B cell (primary cell): ENCODE measurements around the gene MEIS3. TPM values are rescaled to one million over a fixed set of nuclear protein-coding genes. Genes with fewer than 3 reads are reported as not detected.

ENCODE experiments used
- ATAC-seq: fragments of 200-7000 bp; cut with Tn5 transposase; one replicate; pipeline ENCODE4 v1.10.0; 2021; ENCODE audit warnings: low read depth, mild to moderate bottlenecking, moderate number of reproducible peaks, moderate library complexity
- CTCF ChIA-PET: fragments of 350-600 bp; sonication (Branson Sonifier 250); formaldehyde crosslinking; loops from one replicate; lab custom pipeline; 2021; ENCODE audit warnings: antibody characterized with exemption, inconsistent platforms; lab: Charles Lee
- POLR2A ChIA-PET: fragments of 350-600 bp; sonication (Branson Sonifier 250); formaldehyde crosslinking; loops from one replicate; lab custom pipeline; 2021; ENCODE audit warnings: antibody characterized with exemption; lab: Charles Lee
- DNase-seq: peaks from one replicate; pipeline ENCODE4 v3.0.0; 2013
- H2AFZ ChIP-seq: 2 replicates; pipeline ENCODE4 v1.6.1; 2012; ENCODE audit warnings: mild to moderate bottlenecking, low read depth, low read length; ENCODE audit not compliant: insufficient read depth, poor library complexity, severe bottlenecking
- H3K27ac ChIP-seq, 2 donors: 1 replicate in 1 of 2; 2 replicates in 1 of 2; pipeline ENCODE4 v1.5.1; 2012 to 2013; ENCODE audit warnings: low read length in 2 of 2, mild to moderate bottlenecking in 2 of 2, moderate library complexity in 1 of 2
- H3K27me3 ChIP-seq, 4 experiments: fragments of 200-600 bp in 1 of 4; sonication (generic) in 1 of 4; replicated peaks in 1 of 4; 1 replicate in 2 of 4; 2 replicates in 2 of 4; pipeline versions ENCODE4 v1.6.1 to v1.7.0; 2013 to 2016; ENCODE audit warnings: low read length in 3 of 4, mild to moderate bottlenecking in 2 of 4, mixed read lengths in 1 of 4, moderate library complexity in 1 of 4; ENCODE audit not compliant: insufficient read depth in 4 of 4, control insufficient read depth in 3 of 4; ENCODE audit errors: control extremely low read depth in 1 of 4
- H3K36me3 ChIP-seq, 2 experiments: replicated peaks in 1 of 2; 1 replicate in 1 of 2; 2 replicates in 1 of 2; pipeline versions ENCODE4 v1.6.1 to v1.7.1; 2013; ENCODE audit warnings: low read length in 1 of 2; ENCODE audit not compliant: insufficient read depth in 2 of 2, control insufficient read depth in 1 of 2; ENCODE audit errors: control extremely low read depth in 1 of 2, extremely low read depth in 1 of 2
- H3K4me1 ChIP-seq, 2 donors: fragments of 200-600 bp in 1 of 2; sonication (generic) in 1 of 2; 1 replicate in 1 of 2; 2 replicates in 1 of 2; pipeline versions ENCODE4 v1.5.1 to v1.6.1; 2013 to 2017; ENCODE audit warnings: low read length in 2 of 2; ENCODE audit not compliant: control insufficient read depth in 2 of 2, insufficient read depth in 2 of 2
- H3K4me2 ChIP-seq: replicated peaks from 2 replicates; pipeline ENCODE3; 2012; ENCODE audit warnings: mild to moderate bottlenecking, low read depth, low read length; ENCODE audit not compliant: poor library complexity, severe bottlenecking
- H3K4me3 ChIP-seq, 5 experiments: fragments of 200-600 bp in 1 of 5; sonication (generic) in 1 of 5; 1 replicate in 3 of 5; 2 replicates in 2 of 5; pipeline versions ENCODE4 v1.5.1 to v1.7.0; 2011 to 2016; ENCODE audit warnings: low read length in 4 of 5, mild to moderate bottlenecking in 4 of 5, low read depth in 2 of 5, control low read depth in 1 of 5, moderate library complexity in 1 of 5; ENCODE audit not compliant: insufficient read depth in 1 of 5; ENCODE audit errors: control extremely low read depth in 1 of 5, extremely low read depth in 1 of 5
- H3K79me2 ChIP-seq: fragments of 200-600 bp; sonication (generic); one replicate; pipeline ENCODE4 v1.6.0; 2016; ENCODE audit warnings: low read length; ENCODE audit not compliant: control insufficient read depth, insufficient read depth
- H3K9ac ChIP-seq: fragments of 200-600 bp; sonication (generic); 2 replicates; pipeline ENCODE4 v1.6.1; 2017; ENCODE audit warnings: mild to moderate bottlenecking, low read length, moderate library complexity
- H3K9me3 ChIP-seq, 3 donors: one replicate each; pipeline versions ENCODE4 v1.6.1 to v1.7.1; 2013; ENCODE audit warnings: low read length in 2 of 3; ENCODE audit not compliant: control insufficient read depth in 2 of 3, insufficient read depth in 1 of 3; ENCODE audit errors: control extremely low read depth in 1 of 3
- H4K20me1 ChIP-seq: 2 replicates; pipeline ENCODE4 v1.6.0; 2012; ENCODE audit warnings: mild to moderate bottlenecking, low read length; ENCODE audit not compliant: insufficient read depth, control insufficient read depth, poor library complexity, severe bottlenecking
- H3K27ac Mint-ChIP-seq: one replicate; pipeline ENCODE4 v1.8.0; 2021; ENCODE audit warnings: mixed read lengths
- H3K27me3 Mint-ChIP-seq: one replicate; pipeline ENCODE4 v1.8.0; 2021; ENCODE audit warnings: mixed read lengths
- H3K4me1 Mint-ChIP-seq: one replicate; pipeline ENCODE4 v1.8.0; 2021; ENCODE audit warnings: mixed read lengths
- H3K4me3 Mint-ChIP-seq: one replicate; pipeline ENCODE4 v1.8.0; 2021; ENCODE audit warnings: mixed read lengths
- H3K9me3 Mint-ChIP-seq: one replicate; pipeline ENCODE4 v1.8.0; 2022; ENCODE audit warnings: mixed read lengths; ENCODE audit not compliant: insufficient read depth
- CTCF ChIP-seq: fragments of 200-600 bp; IDR thresholded peaks from one replicate; pipeline ENCODE4 v1.8.0; 2022; ENCODE audit warnings: antibody characterized with exemption, mild to moderate bottlenecking
- EZH2 ChIP-seq: IDR thresholded peaks from 2 replicates; pipeline ENCODE4 v1.6.1; 2012; ENCODE audit warnings: borderline replicate concordance, low read depth, mild to moderate bottlenecking, moderate library complexity, low read length; ENCODE audit not compliant: insufficient read depth, poor library complexity, severe bottlenecking
- WGBS: methylation state at CpG from one replicate; pipeline ENCODE4 v1.1.5; 2013; ENCODE audit warnings: missing lambda C conversion rate; ENCODE audit not compliant: insufficient coverage; 5-methylcytosine and 5-hydroxymethylcytosine counted together
- intact Hi-C: fragments of 100-400 bp; cut with micrococcal nuclease; formaldehyde crosslinking; loops from one replicate; pipeline ENCODE4 v1.10.0; 2022
- polyA plus RNA-seq: library from polyadenylated mRNA; depleted of rRNA; stranded (reverse); fragments of >200 nt; gene quantifications from 2 replicates; pipeline ENCODE4 v1.2.3, GENCODE V29; 2012
- total RNA-seq, 2 donors: library from RNA; stranded (reverse); fragments of 120-200 nt in 1 of 2; gene quantifications; 1 replicate in 1 of 2; 2 replicates in 1 of 2; pipeline versions ENCODE4 v1.2.3 to v1.2.4, GENCODE V29; 2013 to 2022

MEIS3 gene
- total and polyA plus RNA-seq, 2 donors (not counting 1 experiment from before 2014, with no cell fraction given), result not detected

DNA sequence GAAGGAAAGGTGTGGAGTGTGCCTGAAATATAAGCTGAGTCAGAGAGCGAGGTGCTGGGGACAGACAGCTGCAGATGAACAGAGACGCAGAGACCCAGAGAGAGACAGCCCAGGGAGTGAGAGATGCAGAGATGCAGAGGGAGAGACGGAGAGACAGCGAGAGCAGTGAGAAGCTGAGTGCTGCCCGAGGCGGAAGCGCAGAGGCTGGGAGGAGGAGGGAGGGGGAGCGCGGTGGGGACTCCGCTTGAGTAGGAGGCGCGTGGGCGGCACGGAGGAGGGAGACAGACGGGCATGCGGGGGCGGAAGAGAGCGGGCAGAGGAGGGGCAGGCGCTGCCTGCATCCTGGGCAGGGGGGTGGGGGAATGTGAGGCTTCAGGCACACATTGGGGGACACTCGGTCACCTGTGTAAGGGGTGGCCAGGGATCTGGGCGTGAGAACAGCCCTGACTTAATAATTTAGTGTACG, 26.6 kb upstream of the MEIS3 start:
- no peaks in the 10 kb centered on the region for H4K20me1 ChIP-seq
- peak overlapping the region; percentile 71 for H3K4me3 Mint-ChIP-seq
- peak overlapping the region; percentile 39 for H3K9ac ChIP-seq
- TF ChIP-seq EZH2 (no peak), CTCF (no peak)
- ChIA-PET POLR2A (interaction anchor here (0.7 kb wide), 1 partner anchor 12 kb away, joined by 4 read pairs; no protein-coding TSS in a partner anchor), CTCF (interaction anchor here (0.9 to 2.1 kb wide), 3 partner anchors 8 to 252 kb away, joined by 3 to 9 read pairs (median 3); no protein-coding TSS in a partner anchor)
- H3K4me1 Mint-ChIP-seq, result peaks cover 28% of the 10 kb centered on the region
- H3K36me3 ChIP-seq, result no peaks in the 10 kb centered on the region
- H3K27me3 Mint-ChIP-seq, result peaks cover 82% of the 10 kb centered on the region
- H3K27ac ChIP-seq, result no peak overlapping the region
- H3K27ac Mint-ChIP-seq, result peak overlapping the region; percentile 62
- H3K4me1 ChIP-seq, result peaks cover 32 to 42% of the 10 kb centered on the region in 2 donors
- no peaks in the 10 kb centered on the region for H3K9me3 Mint-ChIP-seq
- 2% methylated on average over 22 of the region's 22 CpGs for WGBS
- intact Hi-C loops, result no loop called here
- no peaks in the 10 kb centered on the region for H3K79me2 ChIP-seq
- H3K4me3 ChIP-seq, result peak overlapping the region in 2 of 5 experiments; percentile 25 to 45
- ATAC-seq (peak; percentile 76), DNase-seq (peak; percentile 76)
- H2AFZ ChIP-seq, result peak overlapping the region; percentile 78
- peaks cover 0 to 44% (median 6%) of the 10 kb centered on the region in 3 donors for H3K9me3 ChIP-seq
- peak overlapping the region; percentile 84 for H3K4me2 ChIP-seq
- peaks cover 0 to 83% (median 48%) of the 10 kb centered on the region in 4 experiments for H3K27me3 ChIP-seq

DNA sequence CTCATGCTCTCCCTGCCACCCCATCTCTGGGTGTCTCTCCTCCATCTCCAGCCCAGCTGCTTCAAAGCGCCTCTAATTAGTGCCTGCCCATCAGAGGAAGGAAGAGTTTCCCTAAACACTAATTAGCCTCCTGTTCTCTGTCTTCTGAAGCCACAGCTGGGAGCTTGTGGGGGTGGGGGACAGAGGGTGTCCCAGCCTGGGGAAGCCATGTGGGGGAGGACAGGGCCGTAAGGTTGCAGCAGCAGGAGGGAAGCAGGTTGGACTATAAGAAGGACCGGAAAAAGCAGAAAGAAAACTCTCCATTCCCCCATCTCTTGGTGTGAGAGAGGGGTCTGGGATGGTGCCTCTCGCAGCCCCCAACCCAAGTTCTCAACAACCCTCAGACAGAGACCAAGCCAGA, 26.2 kb upstream of the MEIS3 start:
- Histone ChIP-seq H3K79me2 (no peaks in the 10 kb centered on the region), H2AFZ (peak overlapping the region; percentile 78), H3K4me2 (peak overlapping the region; percentile 84), H3K27ac (no peak overlapping the region), H3K9me3 (peaks cover 0 to 44% (median 6%) of the 10 kb centered on the region in 3 donors), H3K9ac (peak overlapping the region; percentile 39), H3K4me1 (peaks cover 32 to 42% of the 10 kb centered on the region in 2 donors), H4K20me1 (no peaks in the 10 kb centered on the region), H3K4me3 (peak overlapping the region in 2 of 5 experiments; percentile 25 to 45), H3K36me3 (no peaks in the 10 kb centered on the region), H3K27me3 (peaks cover 0 to 87% (median 48%) of the 10 kb centered on the region in 4 experiments)
- intact Hi-C loops, result no loop called here
- Mint-ChIP-seq H3K9me3 (no peaks in the 10 kb centered on the region), H3K27ac (no peak overlapping the region), H3K4me3 (peak overlapping the region; percentile 71), H3K27me3 (peaks cover 82% of the 10 kb centered on the region), H3K4me1 (peaks cover 28% of the 10 kb centered on the region)
- TF ChIP-seq CTCF, result no peak
- TF ChIP-seq EZH2, result no peak
- ChIA-PET CTCF (interaction anchor here (0.9 to 2.1 kb wide), 3 partner anchors 8 to 252 kb away, joined by 3 to 9 read pairs (median 3); no protein-coding TSS in a partner anchor), POLR2A (interaction anchor here (0.7 kb wide), 1 partner anchor 11 kb away, joined by 4 read pairs; no protein-coding TSS in a partner anchor)
- no peak for ATAC-seq
- no peak for DNase-seq
- WGBS, result no CpG with 5 or more reads among the region's 4 CpGs
